Measurements from ENCODE around the gene NUDT9.
"Not testable (repeated sequence)": the region's sequence is repeated elsewhere in the genome, so short reads cannot be mapped to it uniquely, and the experiment has no call there.

NUDT9 gene, protein sequence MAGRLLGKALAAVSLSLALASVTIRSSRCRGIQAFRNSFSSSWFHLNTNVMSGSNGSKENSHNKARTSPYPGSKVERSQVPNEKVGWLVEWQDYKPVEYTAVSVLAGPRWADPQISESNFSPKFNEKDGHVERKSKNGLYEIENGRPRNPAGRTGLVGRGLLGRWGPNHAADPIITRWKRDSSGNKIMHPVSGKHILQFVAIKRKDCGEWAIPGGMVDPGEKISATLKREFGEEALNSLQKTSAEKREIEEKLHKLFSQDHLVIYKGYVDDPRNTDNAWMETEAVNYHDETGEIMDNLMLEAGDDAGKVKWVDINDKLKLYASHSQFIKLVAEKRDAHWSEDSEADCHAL

GRCh38 chr4:87422104-87423052, at the start of gene NUDT9:
Gene NUDT9, plus strand, starts transcription at chr4:87422573. Its CDS starts 333 bp downstream, at chr4:87422906.
- H3K4me3 ChIP-seq (ENCODE audit: low read depth, low read length): peak within 1 kb of the TSS; percentile 99
- no peaks in the 10 kb centered on the region for H3K36me3 ChIP-seq (ENCODE audit: control insufficient read depth, insufficient read depth, low read length)
- H3K27me3 ChIP-seq (ENCODE audit: control insufficient read depth, insufficient read depth, low read length): no peaks in the 10 kb centered on the region
- no peaks in the 10 kb centered on the region for H3K9me3 ChIP-seq (ENCODE audit: control insufficient read depth, insufficient read depth, low read length)
- peaks cover 10% of the 10 kb centered on the region for H3K4me1 ChIP-seq (ENCODE audit: control insufficient read depth, insufficient read depth, low read length)
- peak within 1 kb of the TSS; percentile 93 for H3K9ac ChIP-seq (ENCODE audit: low read depth, low read length)

GRCh38 chr4:87375719-87376291, 46.6 kb upstream of the NUDT9 start:
- no peak overlapping the region for H3K9ac ChIP-seq (ENCODE audit: low read depth, low read length)
- no peaks in the 10 kb centered on the region for H3K4me1 ChIP-seq (ENCODE audit: control insufficient read depth, insufficient read depth, low read length)
- H3K36me3 ChIP-seq (ENCODE audit: control insufficient read depth, insufficient read depth, low read length): no peaks in the 10 kb centered on the region
- H3K4me3 ChIP-seq (ENCODE audit: low read depth, low read length): no peak overlapping the region
- no peaks in the 10 kb centered on the region for H3K9me3 ChIP-seq (ENCODE audit: control insufficient read depth, insufficient read depth, low read length)
- no peaks in the 10 kb centered on the region for H3K27me3 ChIP-seq (ENCODE audit: control insufficient read depth, insufficient read depth, low read length)

GRCh38 chr4:87377816-87378215, 44.6 kb upstream of the NUDT9 start:
- Histone ChIP-seq H3K4me1 (ENCODE audit: control insufficient read depth, insufficient read depth, low read length) (no peaks in the 10 kb centered on the region), H3K9ac (ENCODE audit: low read depth, low read length) (no peak overlapping the region), H3K36me3 (ENCODE audit: control insufficient read depth, insufficient read depth, low read length) (no peaks in the 10 kb centered on the region), H3K9me3 (ENCODE audit: control insufficient read depth, insufficient read depth, low read length) (no peaks in the 10 kb centered on the region), H3K4me3 (ENCODE audit: low read depth, low read length) (no peak overlapping the region), H3K27me3 (ENCODE audit: control insufficient read depth, insufficient read depth, low read length) (no peaks in the 10 kb centered on the region)

DNA sequence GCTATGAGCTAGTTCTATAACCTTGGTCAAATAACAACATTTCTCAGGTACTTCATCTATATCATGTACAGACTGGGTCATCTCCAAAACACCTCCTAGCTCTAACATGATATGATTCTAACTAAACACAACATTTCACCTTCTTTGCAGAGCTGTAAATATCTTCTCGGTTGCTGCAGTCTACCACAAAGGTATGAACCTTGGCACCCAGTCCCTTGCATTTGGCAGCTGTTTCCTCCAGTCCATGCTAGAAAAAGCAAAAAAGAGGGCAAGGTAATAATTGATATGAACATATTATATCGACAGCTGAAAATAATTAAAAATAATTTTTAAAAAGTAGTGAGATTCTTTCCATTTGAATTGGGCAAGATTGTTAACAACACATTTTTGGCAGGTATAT, 40.3 kb upstream of the NUDT9 start:
- Histone ChIP-seq H3K9ac (ENCODE audit: low read depth, low read length) (no peak overlapping the region), H3K27me3 (ENCODE audit: control insufficient read depth, insufficient read depth, low read length) (no peaks in the 10 kb centered on the region), H3K9me3 (ENCODE audit: control insufficient read depth, insufficient read depth, low read length) (no peaks in the 10 kb centered on the region), H3K4me1 (ENCODE audit: control insufficient read depth, insufficient read depth, low read length) (no peaks in the 10 kb centered on the region), H3K4me3 (ENCODE audit: low read depth, low read length) (no peak overlapping the region), H3K36me3 (ENCODE audit: control insufficient read depth, insufficient read depth, low read length) (no peaks in the 10 kb centered on the region)

DNA sequence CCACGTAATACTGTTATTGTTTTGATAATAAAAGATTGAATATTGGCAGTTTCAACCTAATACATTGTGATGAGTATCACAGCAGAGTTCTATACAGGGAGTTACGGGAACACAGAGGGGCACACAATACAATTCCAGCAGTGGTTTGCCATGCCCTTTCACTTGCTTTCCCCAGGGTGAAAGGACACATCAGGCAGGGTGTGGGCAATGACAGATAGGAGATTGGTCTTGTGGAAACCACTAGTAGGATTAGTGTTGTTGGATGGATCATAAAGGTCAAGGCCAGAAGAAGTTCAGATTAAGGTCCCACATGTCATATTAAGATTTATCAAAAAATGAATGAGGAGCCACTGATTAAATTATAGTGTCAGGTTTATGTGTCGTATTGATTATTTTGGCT, 39.4 kb upstream of the NUDT9 start:
- no peaks in the 10 kb centered on the region for H3K4me1 ChIP-seq (ENCODE audit: control insufficient read depth, insufficient read depth, low read length)
- no peak overlapping the region for H3K9ac ChIP-seq (ENCODE audit: low read depth, low read length)
- H3K27me3 ChIP-seq (ENCODE audit: control insufficient read depth, insufficient read depth, low read length): no peaks in the 10 kb centered on the region
- H3K4me3 ChIP-seq (ENCODE audit: low read depth, low read length): no peak overlapping the region
- H3K9me3 ChIP-seq (ENCODE audit: control insufficient read depth, insufficient read depth, low read length): no peaks in the 10 kb centered on the region
- no peaks in the 10 kb centered on the region for H3K36me3 ChIP-seq (ENCODE audit: control insufficient read depth, insufficient read depth, low read length)

DNA sequence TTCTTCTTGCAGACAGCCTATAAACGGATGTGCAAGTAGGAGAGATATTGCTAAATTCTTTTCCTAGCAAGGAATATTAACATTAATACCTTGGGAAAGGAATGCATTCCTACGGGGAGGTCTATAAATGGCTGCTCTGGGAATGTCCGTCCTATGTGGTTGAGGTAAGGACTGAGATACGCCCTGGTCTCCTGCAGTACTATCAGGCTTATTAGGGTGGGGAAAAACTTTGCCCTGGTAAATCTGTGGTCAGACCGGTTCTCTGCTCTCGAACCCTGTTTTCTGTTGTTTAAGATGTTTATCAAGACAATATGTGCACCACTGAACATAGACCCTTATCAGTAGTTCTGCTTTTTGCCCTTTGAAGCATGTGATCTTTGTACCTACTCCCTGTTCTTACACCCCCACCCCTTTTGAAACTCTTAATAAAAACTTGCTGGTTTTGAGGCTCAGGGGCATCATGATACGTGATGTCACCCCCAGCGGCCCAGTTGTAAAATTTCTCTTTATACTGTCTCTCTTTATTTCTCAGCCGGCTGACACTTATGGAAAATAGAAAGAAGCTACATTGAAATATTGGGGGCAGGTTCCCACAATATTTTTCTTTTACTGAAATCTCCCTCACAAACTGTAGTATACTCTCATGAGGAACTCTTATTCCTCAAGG, 37.8 kb upstream of the NUDT9 start:
- not testable (repeated sequence) for H3K4me1 ChIP-seq (ENCODE audit: control insufficient read depth, insufficient read depth, low read length); H3K9me3 ChIP-seq (ENCODE audit: control insufficient read depth, insufficient read depth, low read length); H3K4me3 ChIP-seq (ENCODE audit: low read depth, low read length); H3K36me3 ChIP-seq (ENCODE audit: control insufficient read depth, insufficient read depth, low read length); H3K9ac ChIP-seq (ENCODE audit: low read depth, low read length); H3K27me3 ChIP-seq (ENCODE audit: control insufficient read depth, insufficient read depth, low read length)

- Histone ChIP-seq H3K9ac (ENCODE audit: low read depth, low read length) (no peak overlapping the region), H3K4me1 (ENCODE audit: control insufficient read depth, insufficient read depth, low read length) (peaks cover 2% of the 10 kb centered on the region), H3K4me3 (ENCODE audit: low read depth, low read length) (no peak overlapping the region), H3K27me3 (ENCODE audit: control insufficient read depth, insufficient read depth, low read length) (peaks cover 2% of the 10 kb centered on the region), H3K36me3 (ENCODE audit: control insufficient read depth, insufficient read depth, low read length) (no peaks in the 10 kb centered on the region), H3K9me3 (ENCODE audit: control insufficient read depth, insufficient read depth, low read length) (no peaks in the 10 kb centered on the region)
Observed at GRCh38 chr4:87387237-87387636, 35.1 kb upstream of the NUDT9 start.

DNA sequence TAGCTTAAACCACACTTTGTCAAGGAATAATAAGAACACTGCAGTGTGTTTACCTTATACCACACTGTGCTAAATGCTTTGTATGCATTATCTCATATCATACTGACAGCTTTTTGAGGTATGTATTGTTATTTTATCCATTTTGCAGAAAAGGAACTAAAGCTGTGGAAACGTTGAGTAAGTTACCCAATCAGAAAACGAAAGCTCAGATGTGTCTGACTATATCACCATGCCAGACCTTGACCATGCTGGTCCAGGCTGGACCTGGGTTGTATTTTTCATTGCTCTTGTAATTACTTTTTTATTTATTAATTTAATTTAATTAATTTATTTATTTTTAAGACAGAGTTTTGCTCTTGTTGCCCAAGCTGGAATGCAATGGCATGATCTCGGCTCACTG, 33.5 kb upstream of the NUDT9 start:
- peaks cover 5% of the 10 kb centered on the region for H3K27me3 ChIP-seq (ENCODE audit: control insufficient read depth, insufficient read depth, low read length)
- H3K4me1 ChIP-seq (ENCODE audit: control insufficient read depth, insufficient read depth, low read length): peaks cover 2% of the 10 kb centered on the region
- H3K9ac ChIP-seq (ENCODE audit: low read depth, low read length): no peak overlapping the region
- H3K4me3 ChIP-seq (ENCODE audit: low read depth, low read length): no peak overlapping the region
- no peaks in the 10 kb centered on the region for H3K9me3 ChIP-seq (ENCODE audit: control insufficient read depth, insufficient read depth, low read length)
- H3K36me3 ChIP-seq (ENCODE audit: control insufficient read depth, insufficient read depth, low read length): no peaks in the 10 kb centered on the region

DNA sequence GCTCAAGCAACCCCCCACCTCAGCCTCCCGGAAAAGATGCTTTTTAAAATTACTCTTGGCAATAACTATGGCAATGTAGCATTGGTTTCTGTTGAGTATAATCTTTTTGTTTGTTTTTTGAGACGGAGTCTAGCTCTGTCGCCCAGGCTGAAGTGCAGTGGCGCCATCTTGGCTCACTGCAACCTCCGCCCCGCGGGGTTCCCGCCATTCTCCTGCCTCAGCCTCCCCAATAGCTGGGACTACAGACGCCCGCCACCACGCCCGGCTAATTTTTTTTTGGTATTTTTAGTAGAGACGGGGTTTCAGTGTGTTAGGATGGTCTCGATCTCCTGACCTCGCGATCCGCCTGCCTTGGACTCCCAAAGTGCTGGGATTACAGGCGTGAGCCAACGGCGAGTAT, 32.3 kb upstream of the NUDT9 start:
- H3K4me1 ChIP-seq (ENCODE audit: control insufficient read depth, insufficient read depth, low read length); H3K36me3 ChIP-seq (ENCODE audit: control insufficient read depth, insufficient read depth, low read length); H3K9me3 ChIP-seq (ENCODE audit: control insufficient read depth, insufficient read depth, low read length); H3K9ac ChIP-seq (ENCODE audit: low read depth, low read length); H3K27me3 ChIP-seq (ENCODE audit: control insufficient read depth, insufficient read depth, low read length): not testable (repeated sequence)
- H3K4me3 ChIP-seq (ENCODE audit: low read depth, low read length): peak overlapping the region; percentile 69

DNA sequence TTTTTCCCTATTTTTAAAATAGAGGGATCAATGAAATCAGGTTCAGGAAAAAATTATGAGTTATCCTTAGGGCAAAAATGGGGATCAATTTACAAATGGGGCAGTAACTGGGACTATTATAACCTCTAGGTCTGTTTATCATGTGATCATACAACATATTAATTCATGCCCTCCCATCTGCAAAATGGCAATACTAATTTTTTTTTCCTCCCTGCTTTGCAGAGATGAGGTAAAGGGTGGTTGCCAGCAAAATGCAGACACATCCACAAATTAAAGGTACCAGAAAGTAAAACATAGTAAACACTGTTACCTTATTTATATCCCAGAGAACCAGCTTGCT, 31.9 kb upstream of the NUDT9 start:
- H3K4me1 ChIP-seq (ENCODE audit: control insufficient read depth, insufficient read depth, low read length): peaks cover 2% of the 10 kb centered on the region
- peaks cover 5% of the 10 kb centered on the region for H3K27me3 ChIP-seq (ENCODE audit: control insufficient read depth, insufficient read depth, low read length)
- H3K9me3 ChIP-seq (ENCODE audit: control insufficient read depth, insufficient read depth, low read length): no peaks in the 10 kb centered on the region
- peak overlapping the region; percentile 69 for H3K4me3 ChIP-seq (ENCODE audit: low read depth, low read length)
- H3K9ac ChIP-seq (ENCODE audit: low read depth, low read length): peak overlapping the region; percentile 50
- no peaks in the 10 kb centered on the region for H3K36me3 ChIP-seq (ENCODE audit: control insufficient read depth, insufficient read depth, low read length)

GRCh38 chr4:87390891-87391575, 31.3 kb upstream of the NUDT9 start, which contains the start of gene HSD17B11:
Gene HSD17B11, minus strand, starts transcription at chr4:87391188. Its CDS starts 118 bp downstream, at chr4:87391070.
- Histone ChIP-seq H3K4me1 (ENCODE audit: control insufficient read depth, insufficient read depth, low read length) (peaks cover 2% of the 10 kb centered on the region), H3K9ac (ENCODE audit: low read depth, low read length) (peak within 1 kb of the TSS; percentile 50), H3K4me3 (ENCODE audit: low read depth, low read length) (peak within 1 kb of the TSS; percentile 69), H3K36me3 (ENCODE audit: control insufficient read depth, insufficient read depth, low read length) (no peaks in the 10 kb centered on the region), H3K27me3 (ENCODE audit: control insufficient read depth, insufficient read depth, low read length) (peaks cover 5% of the 10 kb centered on the region), H3K9me3 (ENCODE audit: control insufficient read depth, insufficient read depth, low read length) (no peaks in the 10 kb centered on the region)
